Thyroid gland (tissue), 4 donors: ENCODE results near the gene GHRHR. TPM values are rescaled to one million over a fixed set of nuclear protein-coding genes. Genes with fewer than 3 reads are reported as not detected.
A peak's percentile ranks its signal among the peaks of the same experiment; 100 is the strongest.

Experiments
- DNase-seq, 2 donors: peaks; one replicate each; pipeline ENCODE4 v3.0.0-alpha.2; 2019
- H3K27ac ChIP-seq, 3 donors: fragments of 200-600 bp; sonication (generic); 1 replicate in 2 of 3; 2 replicates in 1 of 3; pipeline ENCODE4 v1.5.1; 2016 to 2019; ENCODE audit warnings: mild to moderate bottlenecking in 1 of 3, moderate library complexity in 1 of 3
- H3K27me3 ChIP-seq: fragments of 200-600 bp; sonication (generic); one replicate; pipeline ENCODE4 v1.5.1; 2019
- H3K36me3 ChIP-seq, 2 donors: fragments of 200-600 bp; sonication (generic); one replicate each; pipeline ENCODE4 v1.5.1; 2016 to 2019
- H3K4me1 ChIP-seq, 2 donors: fragments of 200-600 bp; sonication (generic); one replicate each; pipeline ENCODE4 v1.5.1; 2017 to 2019
- H3K4me3 ChIP-seq, 3 donors: fragments of 200-600 bp; sonication (generic); replicated peaks in 1 of 3; 1 replicate in 2 of 3; 2 replicates in 1 of 3; pipeline ENCODE4 v1.5.1; 2016; ENCODE audit warnings: mild to moderate bottlenecking in 1 of 3
- H3K9me3 ChIP-seq: fragments of 200-600 bp; sonication (generic); one replicate; pipeline ENCODE4 v1.5.1; 2017
- CTCF ChIP-seq, 6 experiments: fragments of 200-600 bp in 3 of 6; fragments of 450-650 bp in 3 of 6; sonication (generic) in 3 of 6; IDR thresholded peaks; one replicate each; pipeline ENCODE4 v1.5.1; 2016 to 2019; ENCODE audit warnings: antibody characterized with exemption in 6 of 6, mild to moderate bottlenecking in 2 of 6, inconsistent platforms in 1 of 6, moderate library complexity in 1 of 6
- POLR2A ChIP-seq, 2 donors: fragments of 450-650 bp; IDR thresholded peaks; one replicate each; pipeline ENCODE4 v1.6.1; 2017; ENCODE audit warnings: antibody characterized with exemption in 2 of 2, mild to moderate bottlenecking in 2 of 2, moderate library complexity in 1 of 2
- WGBS, 2 donors: methylation state at CpG; one replicate each; pipeline ENCODE4 v1.1.5; 2017; 5-methylcytosine and 5-hydroxymethylcytosine counted together
- intact Hi-C: fragments of 100-400 bp; cut with DNase I; formaldehyde crosslinking; loops from one replicate; pipeline ENCODE4 v1.15.1; 2023
- total RNA-seq, 4 donors: library from RNA; depleted of rRNA; stranded (reverse); fragments of >200 nt; gene quantifications; one replicate each; pipeline ENCODE4 v1.2.3, GENCODE V29; 2016

Gene GHRHR
- total RNA-seq, 4 donors from 2014 or later = 0.54 TPM; not detected in 3

GRCh38 chr7:30926313-30926712, 37.4 kb upstream of the GHRHR start:
- Histone ChIP-seq H3K27ac (no peak overlapping the region), H3K9me3 (no peaks in the 10 kb centered on the region), H3K4me1 (peaks cover 0 to 3% of the 10 kb centered on the region in 2 donors), H3K27me3 (no peaks in the 10 kb centered on the region), H3K4me3 (no peak overlapping the region), H3K36me3 (no peaks in the 10 kb centered on the region)
- TF ChIP-seq POLR2A (IDR thresholded peaks at IDR 0.05) = no peak
- TF ChIP-seq CTCF (IDR thresholded peaks at IDR 0.05) = no peak
- 94 to 96% methylated on average over 5 of the region's 5 CpGs for WGBS, 2 donors
- intact Hi-C loops = no loop called here
- peak in 1 of 2 donors; percentile 0 for DNase-seq

- DNase-seq = no peak
- H3K36me3 ChIP-seq = no peaks in the 10 kb centered on the region
Measured at GRCh38 chr7:30927040-30927439, 36.7 kb upstream of the GHRHR start.

GRCh38 chr7:30927559-30927958, 36.2 kb upstream of the GHRHR start:
- WGBS, 2 donors = 84 to 94% methylated on average over 3 of the region's 3 CpGs
- DNase-seq = no peak
- no peak overlapping the region for H3K27ac ChIP-seq
- no peaks in the 10 kb centered on the region for H3K36me3 ChIP-seq
- no peak overlapping the region for H3K4me3 ChIP-seq
- no peaks in the 10 kb centered on the region for H3K9me3 ChIP-seq
- TF ChIP-seq CTCF (IDR thresholded peaks at IDR 0.05) = no peak
- no peak for TF ChIP-seq POLR2A (IDR thresholded peaks at IDR 0.05)
- H3K4me1 ChIP-seq = no peaks in the 10 kb centered on the region
- intact Hi-C loops = no loop called here
- no peaks in the 10 kb centered on the region for H3K27me3 ChIP-seq

More at GRCh38 chr7:30927040-30927439, 36.7 kb upstream of the GHRHR start:
- Histone ChIP-seq H3K27ac (no peak overlapping the region), H3K4me1 (no peaks in the 10 kb centered on the region), H3K4me3 (no peak overlapping the region), H3K27me3 (no peaks in the 10 kb centered on the region), H3K9me3 (no peaks in the 10 kb centered on the region)
- 59 to 85% methylated on average over 2 to 3 of the region's 3 CpGs for WGBS, 2 donors
- TF ChIP-seq CTCF (IDR thresholded peaks at IDR 0.05) (no peak), POLR2A (IDR thresholded peaks at IDR 0.05) (no peak)
- intact Hi-C loops = no loop called here

GRCh38 chr7:30928254-30928872, 35.4 kb upstream of the GHRHR start:
- DNase-seq = peak in 1 of 2 donors; percentile 0
- H3K27ac ChIP-seq = no peak overlapping the region
- H3K4me1 ChIP-seq = no peaks in the 10 kb centered on the region
- TF ChIP-seq POLR2A (IDR thresholded peaks at IDR 0.05) (no peak), CTCF (IDR thresholded peaks at IDR 0.05) (no peak)
- intact Hi-C loops = no loop called here
- no peaks in the 10 kb centered on the region for H3K27me3 ChIP-seq
- 94 to 95% methylated on average over 11 to 13 of the region's 13 CpGs for WGBS, 2 donors
- H3K4me3 ChIP-seq = no peak overlapping the region
- H3K36me3 ChIP-seq = no peaks in the 10 kb centered on the region
- no peaks in the 10 kb centered on the region for H3K9me3 ChIP-seq

- no peaks in the 10 kb centered on the region for H3K4me1 ChIP-seq
- TF ChIP-seq POLR2A (IDR thresholded peaks at IDR 0.05) (no peak), CTCF (IDR thresholded peaks at IDR 0.05) (no peak)
- H3K9me3 ChIP-seq = no peaks in the 10 kb centered on the region
- H3K27me3 ChIP-seq = no peaks in the 10 kb centered on the region
- H3K36me3 ChIP-seq = no peaks in the 10 kb centered on the region
- no peak for DNase-seq
- H3K4me3 ChIP-seq = no peak overlapping the region
- intact Hi-C loops = no loop called here
- no peak overlapping the region for H3K27ac ChIP-seq
- 90 to 91% methylated on average over 4 of the region's 4 CpGs for WGBS, 2 donors
Measured at GRCh38 chr7:30929686-30930085, 34.1 kb upstream of the GHRHR start.
